Prostate gland (tissue), 2 donors: ENCODE measurements around the gene MED6.

Experiments used
- POLR2A ChIP-seq: fragments of 450-650 bp; IDR thresholded peaks from one replicate; pipeline ENCODE4 v1.6.1; 2016; ENCODE audit warnings: antibody characterized with exemption, mild to moderate bottlenecking
- TF ChIP-seq, protein P1 (sequence below), 4 experiments: fragments of 200-600 bp in 2 of 4; fragments of 450-650 bp in 2 of 4; sonication (generic) in 2 of 4; IDR thresholded peaks; 1 replicate in 3 of 4; 2 replicates in 1 of 4; pipeline ENCODE4 v1.5.1; 2016 to 2019; ENCODE audit warnings: antibody characterized with exemption in 4 of 4, mild to moderate bottlenecking in 2 of 4, moderate library complexity in 2 of 4

DNA sequence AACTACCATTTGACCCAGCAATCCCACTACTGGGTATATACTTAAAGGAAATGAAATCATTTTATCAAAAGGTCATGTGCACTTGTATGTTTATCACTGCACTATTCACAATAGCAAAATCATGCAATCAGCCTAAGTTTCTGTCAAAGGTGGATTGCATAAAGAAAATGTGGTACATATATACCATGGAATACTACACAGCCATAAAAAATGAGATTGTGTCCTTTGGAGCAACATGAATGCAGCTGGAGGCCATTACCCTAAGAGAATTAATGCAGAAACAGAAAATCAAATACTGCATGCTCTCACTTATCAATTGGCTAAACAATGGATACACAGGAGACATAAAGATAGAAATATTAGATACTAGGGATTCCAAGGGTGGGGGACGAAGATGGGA is 27.4 kb downstream of the MED6 start:
- TF ChIP-seq, protein P1, sequence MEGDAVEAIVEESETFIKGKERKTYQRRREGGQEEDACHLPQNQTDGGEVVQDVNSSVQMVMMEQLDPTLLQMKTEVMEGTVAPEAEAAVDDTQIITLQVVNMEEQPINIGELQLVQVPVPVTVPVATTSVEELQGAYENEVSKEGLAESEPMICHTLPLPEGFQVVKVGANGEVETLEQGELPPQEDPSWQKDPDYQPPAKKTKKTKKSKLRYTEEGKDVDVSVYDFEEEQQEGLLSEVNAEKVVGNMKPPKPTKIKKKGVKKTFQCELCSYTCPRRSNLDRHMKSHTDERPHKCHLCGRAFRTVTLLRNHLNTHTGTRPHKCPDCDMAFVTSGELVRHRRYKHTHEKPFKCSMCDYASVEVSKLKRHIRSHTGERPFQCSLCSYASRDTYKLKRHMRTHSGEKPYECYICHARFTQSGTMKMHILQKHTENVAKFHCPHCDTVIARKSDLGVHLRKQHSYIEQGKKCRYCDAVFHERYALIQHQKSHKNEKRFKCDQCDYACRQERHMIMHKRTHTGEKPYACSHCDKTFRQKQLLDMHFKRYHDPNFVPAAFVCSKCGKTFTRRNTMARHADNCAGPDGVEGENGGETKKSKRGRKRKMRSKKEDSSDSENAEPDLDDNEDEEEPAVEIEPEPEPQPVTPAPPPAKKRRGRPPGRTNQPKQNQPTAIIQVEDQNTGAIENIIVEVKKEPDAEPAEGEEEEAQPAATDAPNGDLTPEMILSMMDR (IDR thresholded peaks at IDR 0.05): no peak
- no peak for TF ChIP-seq POLR2A
